HG03558 (cell line): ENCODE data around the gene RNFT2.

Experiments
- ATAC-seq: cut with Tn5 transposase; IDR thresholded peaks from one replicate; pipeline ENCODE4 v1.9.1; 2021; ENCODE audit warnings: moderate number of reproducible peaks; ENCODE audit not compliant: unreplicated experiment; ENCODE audit errors: extremely low read depth

RNFT2 gene

GRCh38 chr12:116709768-116710167, 28.3 kb upstream of the RNFT2 start:
- no peak for ATAC-seq

DNA sequence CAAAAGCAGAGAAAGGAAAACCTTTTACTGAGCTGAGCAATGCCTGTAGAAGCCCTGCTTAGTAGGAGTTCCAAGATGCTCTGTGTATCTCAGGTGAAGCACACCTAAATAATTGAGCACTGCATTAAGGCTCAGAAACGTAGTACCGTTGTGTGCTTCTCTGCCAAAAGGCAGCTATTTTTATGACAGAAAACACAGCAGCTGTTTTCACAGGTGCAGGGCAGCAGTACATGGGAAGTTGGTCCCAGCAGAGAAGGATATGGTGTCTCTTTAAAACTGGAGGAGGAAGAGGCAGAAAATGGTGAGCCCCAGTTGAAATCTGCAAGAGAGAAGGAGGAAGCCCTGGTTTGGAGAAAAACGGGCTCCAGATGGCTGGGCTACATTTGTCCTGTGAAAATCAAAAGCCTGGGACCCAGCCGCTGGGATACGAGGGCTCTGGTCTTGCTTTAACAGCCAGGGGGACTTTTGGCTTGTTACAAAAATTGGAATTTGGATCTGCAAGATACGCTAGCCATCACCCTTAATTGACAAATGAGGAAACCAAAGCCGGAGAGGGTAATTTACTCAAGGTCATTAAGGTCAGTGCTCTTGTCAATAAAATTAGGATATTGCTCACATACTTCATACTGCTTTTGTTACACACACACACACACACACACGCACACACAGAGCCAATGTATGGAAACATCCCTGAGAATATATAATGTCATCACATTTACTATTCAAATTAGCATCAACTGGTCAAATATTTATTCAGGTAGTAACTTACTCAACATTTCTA, 27.6 kb upstream of the RNFT2 start:
- ATAC-seq = no peak

DNA sequence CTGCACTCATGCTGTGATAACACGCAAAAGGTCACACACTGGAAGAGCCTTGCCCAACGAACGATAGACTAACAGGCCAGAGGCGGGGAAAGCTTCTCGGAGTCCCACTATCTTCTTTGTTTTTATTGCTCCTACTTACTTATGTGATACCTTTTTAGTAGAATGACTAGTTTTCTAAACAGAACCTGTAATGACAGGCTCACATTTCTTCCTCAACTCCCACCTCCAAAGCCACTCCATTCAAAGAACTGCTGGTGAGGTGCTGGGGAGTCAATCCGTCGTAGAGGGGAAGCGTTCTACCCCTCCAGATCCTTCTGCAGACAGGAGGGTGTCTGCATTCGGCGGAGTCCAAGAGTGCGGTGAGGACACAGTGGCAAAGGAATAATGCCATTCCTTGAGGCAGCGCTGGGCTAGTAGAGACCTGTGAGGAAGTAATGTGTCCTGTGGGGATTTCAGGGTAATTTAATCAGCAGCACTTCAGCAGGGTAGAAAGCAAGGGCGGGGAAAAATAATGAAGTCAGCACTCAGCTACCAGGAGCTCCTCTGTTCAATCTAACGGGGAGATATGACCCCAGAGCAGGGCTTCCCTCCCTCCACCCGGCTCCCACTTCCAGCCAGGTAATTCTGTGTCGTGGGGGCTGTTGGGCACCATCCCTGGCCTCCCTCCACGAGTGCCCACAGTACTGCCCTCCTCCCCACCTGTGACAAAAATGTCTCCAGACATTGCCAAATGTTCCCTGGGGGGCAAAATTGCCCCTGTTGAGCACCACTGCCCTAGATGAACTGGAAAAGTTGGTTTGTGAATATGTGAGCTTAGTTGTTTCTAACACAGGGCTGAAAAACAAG, 25.4 kb upstream of the RNFT2 start:
- no peak for ATAC-seq

DNA sequence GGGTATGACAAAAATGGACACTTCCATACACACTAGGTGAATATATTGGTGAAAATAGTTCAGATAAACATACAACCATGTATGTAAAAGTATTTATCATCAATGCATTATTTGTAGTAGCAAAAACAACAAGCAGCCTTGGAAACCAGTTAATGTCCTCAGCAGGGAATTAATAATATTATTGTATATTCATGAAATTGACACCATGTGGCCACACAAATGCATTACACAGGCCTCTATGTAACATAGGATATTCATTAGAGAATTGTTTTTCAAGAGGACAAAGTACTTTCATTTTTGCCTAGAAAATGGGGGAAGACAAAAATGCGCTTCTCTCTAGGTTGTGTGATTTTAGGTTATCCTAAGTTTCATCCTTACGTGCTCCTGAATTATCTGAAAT, 24.6 kb upstream of the RNFT2 start:
- ATAC-seq = no peak

DNA sequence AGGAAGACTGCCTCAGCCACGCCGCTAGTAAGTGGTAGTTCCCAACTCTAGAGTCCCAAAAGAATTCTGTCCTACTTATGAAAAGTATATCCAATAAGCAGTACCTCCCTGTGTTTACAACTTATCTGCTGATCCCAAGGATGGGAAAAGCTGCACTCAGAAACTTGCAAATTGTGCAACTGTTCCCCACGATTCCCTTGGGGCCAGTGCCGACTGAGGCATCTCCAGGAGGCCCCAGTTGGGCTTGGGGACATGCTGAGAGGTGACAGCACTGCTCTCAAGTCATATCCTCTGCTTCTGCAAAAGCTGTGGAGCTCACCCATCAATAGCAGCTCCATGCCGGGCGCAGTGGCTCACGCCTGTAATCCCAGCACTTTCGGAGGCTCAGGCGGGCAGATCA, 23.9 kb upstream of the RNFT2 start:
- ATAC-seq = no peak

DNA sequence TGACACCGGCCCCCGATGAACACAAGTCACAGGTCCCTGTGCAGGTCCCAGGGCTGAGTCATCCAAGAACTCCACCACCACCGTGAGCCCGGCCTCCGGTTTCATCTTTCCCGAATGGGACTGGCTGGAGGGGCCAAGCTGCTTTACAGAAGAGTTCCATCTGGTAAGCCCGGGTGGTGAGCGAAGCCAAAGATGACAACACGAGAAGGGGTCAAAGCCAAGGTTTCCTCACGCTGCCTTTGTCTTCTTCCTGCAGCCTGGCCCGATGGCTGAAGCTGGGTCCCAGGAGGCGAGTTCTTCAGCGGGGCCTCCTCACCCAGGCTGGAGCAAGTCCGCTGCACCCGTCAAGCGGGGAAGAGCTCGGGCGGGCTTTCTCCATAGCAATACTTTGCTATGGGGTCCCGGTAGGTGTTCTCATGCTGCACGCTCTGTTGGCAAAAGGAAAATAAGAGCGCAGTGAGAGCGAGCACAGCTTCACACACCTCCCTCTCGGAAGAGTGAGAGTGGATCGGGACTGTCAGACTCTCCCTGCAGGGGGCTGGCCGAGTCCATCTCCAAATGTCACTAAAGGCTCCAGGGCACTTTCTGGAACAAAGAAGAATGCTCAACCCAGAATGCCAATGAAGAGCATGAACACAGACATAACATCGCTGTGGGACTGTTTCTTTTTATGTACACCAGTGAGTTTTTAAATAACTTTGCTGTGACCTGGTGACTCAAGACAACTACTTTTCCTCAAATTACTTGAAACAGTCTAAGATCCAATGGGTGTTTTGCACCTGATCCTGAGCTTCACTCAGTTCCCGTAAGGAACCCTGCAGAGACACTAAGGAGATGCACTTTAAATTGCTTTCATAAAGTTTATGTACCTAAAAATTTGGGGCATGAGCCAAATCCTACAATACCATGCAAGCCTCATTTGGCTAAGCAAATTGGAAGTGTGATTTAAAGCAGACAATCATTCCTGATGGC, 20.4 kb upstream of the RNFT2 start:
- no peak for ATAC-seq

DNA sequence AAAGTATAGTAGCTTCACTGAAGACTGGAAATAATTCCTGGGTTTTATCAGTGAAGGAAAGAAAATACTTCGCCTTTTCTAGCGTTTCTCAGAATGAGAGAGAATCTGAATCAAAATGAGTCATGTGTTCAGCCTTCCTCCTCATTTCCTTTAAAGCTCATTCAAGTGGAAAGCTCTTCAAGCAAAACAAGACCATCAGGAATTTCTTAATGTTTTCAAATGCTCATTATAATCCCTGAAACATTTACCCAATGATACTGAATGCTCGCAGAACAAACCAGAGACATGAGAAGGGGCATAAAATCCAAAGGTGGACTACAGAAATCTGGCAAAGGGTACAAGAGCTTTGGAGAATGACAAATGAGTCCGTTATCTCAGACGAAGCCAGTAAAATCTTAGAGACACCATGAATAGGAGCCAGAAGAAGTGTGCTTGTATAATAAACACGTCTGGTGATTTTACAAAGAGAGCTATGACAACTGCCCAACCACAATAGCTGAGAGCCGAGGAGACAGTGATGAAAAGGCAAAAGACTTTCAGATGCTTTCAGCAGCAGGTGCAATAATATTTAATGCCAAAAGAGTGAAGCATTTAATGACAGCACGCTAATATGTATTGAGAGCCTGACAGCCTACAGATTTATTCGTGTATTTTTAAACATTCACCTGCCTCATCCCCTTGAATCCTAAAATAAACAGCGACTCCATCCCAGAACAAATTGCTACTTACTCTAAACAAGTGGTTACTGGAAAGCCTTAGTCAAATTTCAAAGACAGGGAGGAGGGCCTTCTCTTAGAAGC, 19.3 kb upstream of the RNFT2 start:
- no peak for ATAC-seq

DNA sequence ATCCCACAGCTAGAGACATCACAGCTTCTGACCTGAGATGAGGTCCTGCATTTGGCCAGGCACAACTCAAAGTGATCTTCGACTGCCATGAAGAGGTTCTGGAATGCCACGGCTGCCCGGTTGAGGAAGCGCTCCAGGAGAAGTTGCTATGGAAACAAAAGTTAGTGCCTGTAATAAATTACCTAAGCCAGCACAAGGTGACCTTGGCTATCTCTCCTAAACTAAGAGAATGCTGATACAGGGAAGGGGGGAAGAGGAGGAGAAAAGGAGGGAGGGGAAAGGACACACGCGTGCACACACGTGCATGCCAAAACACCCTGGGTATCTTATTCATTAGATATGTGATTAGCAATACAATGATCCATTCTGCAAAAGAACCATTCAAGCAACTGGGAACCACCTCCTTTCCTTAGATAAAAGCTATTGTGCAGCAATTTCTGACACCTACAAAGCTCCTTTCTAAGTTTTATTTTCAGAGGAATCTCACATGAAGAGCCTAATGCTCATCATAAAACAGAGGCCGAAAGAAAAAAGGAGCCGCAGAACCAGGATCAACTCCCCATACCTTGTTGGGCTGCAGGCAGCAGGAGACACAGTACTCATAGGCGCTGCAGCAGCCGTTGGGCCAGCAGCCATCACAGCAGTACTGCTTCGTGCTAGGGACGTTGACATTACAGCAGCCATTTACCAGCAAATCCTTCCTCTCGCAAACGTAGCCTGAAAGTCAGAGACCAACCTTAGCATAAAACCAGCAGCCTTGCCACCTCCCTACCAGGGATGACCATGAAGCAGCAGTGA, 18.2 kb upstream of the RNFT2 start:
- no peak for ATAC-seq

DNA sequence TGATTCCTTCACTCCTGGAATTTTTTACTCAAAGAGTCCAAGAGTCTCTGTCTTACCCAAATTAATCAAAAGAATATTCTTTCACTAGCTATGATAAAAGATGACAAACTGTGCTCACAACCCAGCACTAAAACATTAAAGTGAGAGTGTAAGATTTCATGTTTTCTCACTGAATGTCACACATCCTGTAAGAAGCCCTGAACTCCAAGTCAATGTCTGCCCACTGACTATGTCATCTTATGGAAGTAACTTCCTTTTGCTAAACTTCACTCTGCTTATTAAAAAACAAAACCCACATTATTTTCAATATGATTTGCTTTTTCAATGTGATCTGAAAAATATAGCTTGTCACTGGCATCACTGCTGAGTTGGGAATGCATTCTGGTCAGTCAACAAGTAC, 15.9 kb upstream of the RNFT2 start:
- no peak for ATAC-seq

- ATAC-seq = no peak
These were observed 11.4 kb upstream of the RNFT2 start for GRCh38 chr12:116726694-116727093.

DNA sequence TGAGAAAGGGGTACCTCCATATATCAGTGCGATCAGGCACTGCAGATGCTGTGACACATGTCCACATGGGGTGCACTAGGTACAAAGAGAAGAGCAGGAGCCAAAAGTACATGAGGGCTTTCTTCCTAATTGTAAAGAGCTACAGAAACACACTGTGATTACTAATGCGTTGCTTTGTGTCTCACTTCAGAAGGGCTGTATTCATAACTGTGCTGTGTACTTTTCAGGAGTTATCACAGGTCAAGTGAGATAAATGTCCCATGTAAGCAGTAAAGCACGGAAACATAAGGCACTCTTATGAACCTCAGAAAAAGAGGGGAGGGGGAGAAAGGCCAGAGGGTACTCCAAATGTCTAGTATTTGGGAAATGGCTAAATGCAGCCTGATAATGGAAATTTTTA, 10.9 kb upstream of the RNFT2 start:
- no peak for ATAC-seq

DNA sequence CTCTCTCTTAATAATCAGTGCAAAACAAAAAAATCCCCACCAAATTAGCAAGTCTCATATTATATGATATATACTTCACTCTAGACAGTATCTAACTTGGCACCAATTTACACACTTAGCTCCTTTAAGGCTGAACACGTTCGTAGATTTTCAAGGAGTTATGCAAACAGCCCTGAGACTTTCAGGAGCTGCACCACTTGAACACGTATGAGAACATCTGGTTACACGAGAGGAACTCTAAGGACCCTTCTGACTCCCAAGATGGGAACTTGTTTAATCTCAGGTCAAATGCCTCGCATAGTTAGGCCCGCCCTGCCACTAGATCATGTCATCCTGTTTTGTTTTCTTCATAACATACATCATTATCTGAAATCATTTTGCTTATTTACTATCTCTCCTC, 10.2 kb upstream of the RNFT2 start:
- no peak for ATAC-seq

GRCh38 chr12:116731801-116732200, 6.3 kb upstream of the RNFT2 start:
- no peak for ATAC-seq

GRCh38 chr12:116734156-116734768, 3.9 kb upstream of the RNFT2 start:
- ATAC-seq = no peak

DNA sequence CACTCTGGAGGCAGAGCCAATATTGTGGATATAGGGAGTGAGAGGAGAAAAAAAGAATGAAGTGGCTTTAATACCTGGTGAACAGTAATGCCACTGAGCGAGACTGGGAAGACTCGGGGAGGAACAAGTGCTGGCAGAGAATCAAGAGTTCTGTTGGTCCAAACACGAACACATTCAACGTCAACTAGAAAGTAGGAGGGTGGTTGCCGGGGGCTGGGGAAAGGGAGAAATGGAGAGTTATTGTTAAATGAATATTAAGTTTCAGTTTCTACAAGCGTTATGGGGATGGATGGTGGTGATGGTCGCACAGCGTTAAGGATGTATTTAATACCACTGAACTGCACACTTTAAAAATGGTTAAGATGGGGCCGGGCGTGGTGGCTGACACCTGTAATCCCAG, 3.0 kb upstream of the RNFT2 start:
- no peak for ATAC-seq

DNA sequence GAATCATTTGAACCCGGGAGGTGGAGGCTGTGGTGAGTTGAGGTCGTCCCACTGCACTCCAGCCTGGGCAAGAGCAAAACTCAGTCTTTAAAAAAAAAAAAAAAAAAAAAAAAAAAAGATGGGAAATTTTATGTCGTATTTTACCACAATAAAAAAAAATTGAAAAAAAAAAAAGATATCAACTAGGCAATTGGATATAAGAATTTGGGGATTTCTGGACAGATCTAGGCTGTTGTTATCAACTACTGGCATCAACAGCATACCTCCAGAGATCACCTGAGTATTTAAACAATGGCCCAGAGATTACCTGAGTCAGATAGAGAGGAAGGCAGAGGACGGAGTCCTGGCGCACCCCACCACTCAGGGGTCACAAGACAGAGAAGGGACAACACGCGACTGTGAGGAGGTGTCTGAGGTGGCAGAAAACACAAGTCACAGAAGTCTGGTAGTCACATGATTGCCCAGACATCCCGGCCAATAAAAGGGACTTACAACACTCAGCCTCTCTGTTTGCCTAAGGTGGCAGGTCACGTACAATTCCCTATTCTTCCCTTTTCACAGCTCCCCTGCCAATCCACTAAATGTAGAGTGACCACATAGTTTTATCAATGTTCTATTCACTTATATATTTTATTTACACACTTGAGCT, 2.0 kb upstream of the RNFT2 start:
- ATAC-seq = no peak

DNA sequence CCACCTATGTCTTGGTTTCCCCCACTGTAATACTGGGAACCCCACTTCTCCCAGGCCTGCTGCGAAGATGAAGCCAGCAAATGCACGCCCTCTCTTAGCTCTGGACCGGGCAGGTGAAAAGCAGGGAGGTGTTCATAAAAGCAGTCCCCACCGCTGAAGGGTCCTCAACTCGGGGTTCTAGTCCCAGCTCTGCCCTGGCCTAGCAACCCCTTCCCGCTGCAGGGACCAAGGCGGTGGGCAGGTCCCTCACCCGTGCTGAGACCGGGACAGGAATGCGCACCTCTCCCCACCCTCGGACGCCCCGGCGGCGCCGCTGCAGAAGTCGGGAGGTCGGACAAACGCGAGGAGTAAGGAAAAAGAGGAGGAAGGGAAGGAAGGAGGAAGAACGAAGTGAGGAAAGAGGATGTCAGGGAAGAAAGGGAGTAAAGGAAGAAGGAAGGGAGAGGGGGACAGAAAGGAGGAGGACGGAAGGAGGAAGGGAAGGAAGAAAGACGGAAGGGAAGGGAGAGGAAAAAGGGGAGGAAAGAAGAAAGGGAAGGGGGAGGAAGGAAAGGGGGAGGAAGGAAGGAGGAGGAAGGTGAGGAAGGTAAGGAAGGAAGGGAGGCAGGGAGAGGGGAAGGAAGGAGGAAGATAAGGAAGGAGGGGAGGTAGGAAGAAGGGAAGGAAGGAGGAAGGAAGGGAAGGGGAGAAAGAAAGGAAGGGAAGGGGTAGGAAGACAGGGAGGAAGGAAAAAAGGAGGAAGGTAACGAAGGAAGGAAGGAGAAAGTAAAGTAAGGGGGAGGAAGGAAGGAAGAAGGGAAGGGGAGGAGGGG, 947 bp upstream of the RNFT2 start:
- ATAC-seq = no peak
